GM19372 (cell line): ENCODE measurements around the gene STEAP4.

Experiments
- ATAC-seq: cut with Tn5 transposase; IDR thresholded peaks from one replicate; pipeline ENCODE4 v1.9.1; 2021; ENCODE audit warnings: mild to moderate bottlenecking, low read depth, moderate library complexity; ENCODE audit not compliant: unreplicated experiment

Gene STEAP4

GRCh38 chr7:88314061-88314491, 7.4 kb upstream of the STEAP4 start:
- ATAC-seq, result no peak

DNA sequence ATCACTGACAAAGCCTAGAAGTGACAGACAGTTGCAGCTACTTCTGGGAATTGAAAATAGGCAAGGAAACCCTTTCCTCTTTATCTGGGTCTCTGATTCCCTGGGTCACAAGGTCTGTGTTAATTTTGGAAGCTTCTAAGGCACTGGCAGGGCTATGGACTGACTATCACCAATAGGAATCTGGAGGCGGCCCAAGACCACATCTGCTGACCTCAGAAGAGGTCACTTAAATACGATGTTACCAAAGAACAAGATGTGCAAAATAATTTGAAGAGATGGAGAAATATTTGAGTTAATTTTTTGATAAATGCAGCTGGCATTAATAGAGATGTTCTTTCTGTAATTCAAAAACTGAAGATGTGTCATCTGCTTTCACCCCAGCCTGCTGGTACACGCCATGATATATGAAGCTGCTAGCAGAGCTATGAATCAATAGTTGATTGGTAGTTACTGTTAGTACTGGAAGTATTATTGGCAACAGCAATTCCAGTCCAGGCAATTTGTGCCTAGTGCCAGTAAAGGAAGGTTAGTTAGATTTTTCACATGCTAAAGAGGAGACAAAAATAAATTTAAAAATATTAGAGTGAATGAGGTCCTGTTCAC, 5.5 kb upstream of the STEAP4 start:
- no peak for ATAC-seq

DNA sequence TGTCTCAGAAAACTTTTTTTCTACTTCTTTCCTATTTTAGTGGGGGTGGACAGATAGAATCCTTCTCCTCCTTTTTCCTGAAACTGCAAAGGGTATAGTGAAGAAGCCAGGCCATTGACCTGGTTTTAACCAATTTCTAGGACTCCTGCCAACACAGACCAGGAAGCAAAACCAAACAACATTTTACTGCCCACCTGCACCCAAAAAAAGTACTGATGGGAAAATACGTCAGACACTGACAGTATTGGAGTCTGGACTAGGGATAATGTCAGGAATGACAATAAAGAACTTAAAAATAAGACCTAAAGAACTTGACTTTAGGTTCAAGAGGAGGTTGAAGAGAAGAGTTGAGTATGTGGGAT, 5.0 kb upstream of the STEAP4 start:
- no peak for ATAC-seq

DNA sequence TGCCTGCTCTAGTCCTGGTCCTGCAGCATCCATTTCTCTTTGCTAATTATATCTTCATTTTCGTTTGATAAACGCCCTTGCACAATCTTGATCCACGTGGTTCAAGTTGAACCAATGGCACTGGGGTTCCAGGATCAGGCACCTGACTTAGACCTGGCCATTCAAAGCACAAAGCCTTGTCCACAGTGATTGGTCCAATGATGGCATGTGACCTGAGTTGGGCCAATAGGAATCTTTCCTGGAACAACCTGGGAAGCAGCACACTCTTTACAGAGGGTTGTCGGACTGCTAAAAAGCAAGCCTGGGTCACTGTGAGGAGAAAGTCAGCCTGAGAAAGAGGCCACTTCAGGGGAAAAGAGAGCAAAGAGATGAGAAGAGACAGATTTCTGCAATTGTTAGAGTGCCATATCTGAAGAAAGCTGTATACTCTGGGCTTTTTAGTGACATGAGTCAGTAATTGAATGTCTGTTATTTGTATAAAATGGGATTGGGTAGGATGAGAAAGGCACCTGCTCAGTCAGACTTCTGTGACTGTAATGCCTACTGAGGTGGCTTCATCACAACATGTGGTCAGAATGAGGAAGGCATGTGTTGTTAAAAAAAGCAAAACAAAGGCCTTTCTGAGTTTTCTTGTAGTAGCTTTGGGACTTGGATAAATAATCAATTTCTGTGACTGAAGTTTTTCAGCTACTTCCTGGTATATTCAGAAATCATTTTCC, 4.4 kb upstream of the STEAP4 start:
- no peak for ATAC-seq

- no peak for ATAC-seq
Measured at GRCh38 chr7:88309819-88310218, 3.1 kb upstream of the STEAP4 start.

- ATAC-seq, result no peak
Measured at GRCh38 chr7:88307823-88308222, 1.1 kb upstream of the STEAP4 start.

- no peak for ATAC-seq
Measured at GRCh38 chr7:88307412-88307811, 718 bp upstream of the STEAP4 start.

DNA sequence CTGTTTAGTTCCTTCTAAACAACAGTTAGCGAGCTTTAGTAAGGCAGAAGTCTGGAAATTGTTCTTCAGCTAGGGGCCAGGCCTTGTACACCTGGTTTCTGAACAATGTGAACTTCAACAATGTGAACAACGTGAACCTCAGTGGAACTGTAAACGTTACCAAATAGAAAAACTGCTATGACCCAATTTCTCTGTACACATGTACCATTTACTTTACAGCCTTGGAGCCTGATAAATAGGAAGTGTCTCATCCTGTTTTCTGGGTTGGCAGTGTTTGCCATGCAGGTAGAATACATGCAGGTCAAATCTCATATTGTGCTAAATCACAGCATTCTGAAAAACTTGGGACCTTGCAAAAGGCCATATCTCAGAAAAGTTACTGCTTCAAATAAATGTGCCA, 1.6 kb downstream of the STEAP4 start:
- no peak for ATAC-seq

- no peak for ATAC-seq
Measured at GRCh38 chr7:88302486-88302885, 4.2 kb downstream of the STEAP4 start.

GRCh38 chr7:88301924-88302323, 4.8 kb downstream of the STEAP4 start:
- ATAC-seq, result no peak

DNA sequence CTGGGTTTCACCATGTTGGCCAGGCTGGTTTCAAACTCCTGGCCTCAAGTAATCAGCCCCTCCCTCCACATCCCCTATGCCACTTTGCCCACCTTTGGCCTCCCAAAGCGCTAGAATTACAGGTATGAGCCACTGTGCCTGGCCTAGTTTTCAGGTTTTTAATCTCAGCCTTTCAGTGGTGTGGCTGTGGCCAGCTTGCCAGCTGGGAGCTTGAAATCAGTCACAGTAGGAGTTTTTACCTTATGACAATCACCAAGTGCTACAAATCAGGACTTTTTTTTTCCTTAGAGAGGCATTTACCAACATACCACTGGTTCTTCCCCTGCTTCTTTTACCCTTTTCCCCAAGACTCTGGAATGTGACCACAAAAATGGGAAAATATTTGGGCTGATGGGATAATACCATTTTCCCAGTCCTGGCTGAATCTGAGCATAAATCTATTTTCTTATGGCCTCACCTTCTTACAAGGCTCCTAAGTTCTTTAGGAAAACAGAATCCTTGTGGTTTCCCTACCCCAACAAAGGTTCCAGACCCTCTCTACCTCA, 6.2 kb downstream of the STEAP4 start:
- ATAC-seq, result no peak

DNA sequence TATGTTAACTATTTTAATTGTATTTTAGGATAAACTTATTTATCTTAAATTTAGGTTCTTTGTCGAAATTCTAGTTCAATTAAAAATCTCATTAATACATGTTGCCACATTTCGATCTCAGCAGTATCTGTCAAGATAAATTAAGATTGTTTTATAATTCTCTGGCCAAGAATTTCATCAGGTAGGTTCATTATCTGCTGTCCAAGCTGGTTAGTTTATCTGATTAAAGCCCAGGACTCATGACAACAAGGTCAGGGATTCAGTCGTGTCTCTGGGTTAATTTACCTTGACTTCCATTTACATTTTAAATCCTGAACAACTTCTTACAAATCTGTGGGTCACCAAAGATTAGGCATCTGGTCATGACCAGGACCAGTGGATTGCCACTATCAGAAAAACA, 7.6 kb downstream of the STEAP4 start:
- no peak for ATAC-seq

DNA sequence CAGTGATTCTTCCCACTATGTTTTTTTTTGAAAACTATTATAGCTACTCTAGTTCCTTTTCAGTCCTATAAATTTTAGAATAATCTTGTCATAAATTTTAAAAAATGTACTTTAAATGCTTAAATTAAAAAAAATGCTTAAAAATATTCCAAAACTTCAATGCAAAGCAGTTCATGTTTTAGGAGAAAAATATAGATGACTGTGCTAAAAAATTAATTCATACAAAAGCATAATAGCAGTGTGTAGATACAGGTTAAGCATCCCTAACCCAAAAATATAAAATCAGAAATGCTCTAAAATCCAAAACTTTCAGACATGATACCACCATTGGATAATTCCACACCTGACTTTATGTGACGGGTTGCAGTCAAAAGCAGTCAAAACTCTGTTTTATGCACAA, 12.8 kb downstream of the STEAP4 start:
- no peak for ATAC-seq

DNA sequence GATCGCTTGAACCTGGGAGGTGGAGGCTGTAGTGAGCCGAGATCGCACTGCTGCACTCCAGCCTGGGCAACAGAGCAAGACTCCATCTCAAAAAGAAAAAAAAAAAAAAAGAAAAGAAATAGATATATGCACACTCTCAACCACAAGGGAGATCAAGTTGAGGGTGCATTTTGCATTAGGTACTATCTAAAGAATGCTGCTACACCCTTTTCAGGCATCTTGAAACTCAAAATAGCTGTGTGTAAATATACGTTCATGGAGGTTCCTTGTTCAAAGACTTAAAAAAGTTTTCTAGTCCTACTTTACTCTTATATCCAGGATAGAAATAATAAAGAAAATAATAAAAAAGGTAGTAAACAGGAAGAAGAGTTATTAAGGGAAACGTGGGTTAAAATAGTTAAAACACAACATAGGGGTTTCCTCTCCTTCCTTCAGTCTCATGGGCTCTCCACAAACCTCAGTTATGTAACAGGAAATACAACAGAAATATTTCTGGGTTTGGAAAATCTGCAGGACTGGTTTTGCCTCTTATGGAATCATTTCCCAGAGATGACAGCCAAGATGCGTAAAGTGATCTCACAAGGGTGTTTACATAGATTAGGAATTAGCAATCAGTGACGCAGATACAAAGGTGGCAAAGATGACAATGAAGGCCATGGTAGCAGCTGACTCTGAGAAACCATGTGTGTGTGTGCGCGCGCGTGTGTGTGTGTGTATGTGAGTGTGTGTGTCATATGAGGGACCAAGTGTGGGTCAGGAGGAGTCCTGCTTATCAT, 15.1 kb downstream of the STEAP4 start:
- ATAC-seq, result no peak

DNA sequence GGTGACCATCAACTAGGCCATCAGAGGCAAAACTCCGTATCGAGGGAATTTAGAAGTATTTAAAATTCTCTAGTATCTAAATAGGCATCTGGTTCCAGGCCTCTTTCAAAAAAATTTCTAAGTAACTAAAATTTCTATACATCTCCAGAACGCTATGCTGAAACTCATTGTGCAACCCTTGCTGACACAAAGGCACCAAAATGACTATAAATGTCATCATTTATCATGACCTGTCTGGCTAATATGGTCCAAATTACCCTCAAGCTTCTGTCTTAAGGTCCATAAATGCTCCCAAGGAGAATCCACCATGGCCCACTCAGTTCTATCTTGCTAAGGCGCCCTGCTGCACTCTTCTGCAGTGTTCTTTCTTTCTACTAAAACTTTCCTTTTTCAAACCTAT, 16.2 kb downstream of the STEAP4 start:
- ATAC-seq, result no peak

DNA sequence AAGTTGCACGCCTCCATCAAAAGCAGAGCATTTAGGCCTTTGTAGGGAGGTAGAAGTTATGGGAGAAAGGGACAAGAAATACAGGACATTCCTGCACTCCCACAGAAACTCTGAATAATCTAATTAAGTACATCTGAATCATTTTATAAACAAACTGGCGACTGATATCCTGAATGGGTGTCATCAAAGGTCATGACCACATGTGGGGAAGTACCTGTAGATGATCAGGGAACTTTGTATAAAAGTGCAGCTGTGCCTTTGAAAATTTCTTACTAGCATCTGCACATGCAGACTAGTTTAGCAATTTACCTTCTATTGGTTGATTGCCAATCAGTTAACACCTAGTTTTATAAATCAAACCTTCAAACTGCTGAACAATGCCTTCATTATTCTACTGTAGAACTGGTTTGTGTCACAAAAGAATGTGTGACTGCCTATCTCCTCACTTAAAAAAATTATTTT, 17.1 kb downstream of the STEAP4 start:
- ATAC-seq, result no peak

- no peak for ATAC-seq
Measured at GRCh38 chr7:88281749-88282148, 24.9 kb downstream of the STEAP4 start.

- ATAC-seq, result no peak
Measured at GRCh38 chr7:88280801-88281200, 25.9 kb downstream of the STEAP4 start.

- no peak for ATAC-seq
Measured at GRCh38 chr7:88279323-88279722, 27.4 kb downstream of the STEAP4 start.

GRCh38 chr7:88278881-88279280, 27.8 kb downstream of the STEAP4 start:
- ATAC-seq, result no peak

GRCh38 chr7:88276605-88277153, 30.0 kb downstream of the STEAP4 start:
- no peak for ATAC-seq
